OCI-LY7 (cell line): ENCODE results near the gene GHITM. TPM values are rescaled to one million over a fixed set of nuclear protein-coding genes. Genes with fewer than 3 reads are reported as not detected.
A peak's percentile ranks its signal among the peaks of the same experiment; 100 is the strongest.

Experiments used
- BruUV-seq: library from RNA; stranded (reverse); fragments of 400-500 nt; replicated peaks from 2 replicates; lab custom pipeline; 2021; lab: Mats Ljungman, UMichigan
- CTCF ChIA-PET: fragments of 300-600 bp; sonication (Branson Sonifier 250); formaldehyde crosslinking; loops from one replicate; lab custom pipeline; 2022; ENCODE audit warnings: antibody characterized with exemption; ENCODE audit not compliant: unreplicated experiment; lab: Charles Lee
- POLR2A ChIA-PET: fragments of 300-600 bp; sonication (Branson Sonifier 250); formaldehyde crosslinking; loops from one replicate; lab custom pipeline; 2022; ENCODE audit warnings: antibody characterized with exemption; lab: Charles Lee
- DNase-seq: peaks from one replicate; pipeline ENCODE4 v3.0.0-alpha.2; 2015; ENCODE audit warnings: low spot score
- H2AFZ ChIP-seq: fragments of 200-600 bp; sonication (generic), shearing (Covaris generic); 2 replicates; pipeline ENCODE4 v1.6.1; 2014; ENCODE audit warnings: mild to moderate bottlenecking, antibody characterized with exemption, low read length, moderate library complexity
- H3K27ac ChIP-seq: fragments of 200-600 bp; sonication (generic); 2 replicates; pipeline ENCODE4 v1.5.1; 2014; ENCODE audit warnings: mixed run types, low read depth, mild to moderate bottlenecking, moderate library complexity, low read length, inconsistent platforms; ENCODE audit not compliant: poor library complexity, severe bottlenecking
- H3K36me3 ChIP-seq: fragments of 200-600 bp; sonication (generic); 2 replicates; pipeline ENCODE4 v1.6.1; 2014; ENCODE audit warnings: mild to moderate bottlenecking, antibody characterized with exemption, low read length, moderate library complexity, mixed read lengths; ENCODE audit not compliant: insufficient read depth
- H3K4me1 ChIP-seq: fragments of 200-600 bp; sonication (generic); 2 replicates; pipeline ENCODE4 v1.5.1; 2014; ENCODE audit warnings: mild to moderate bottlenecking, low read length; ENCODE audit not compliant: insufficient read depth, poor library complexity, severe bottlenecking
- H3K4me2 ChIP-seq: fragments of 200-600 bp; sonication (generic); 2 replicates; pipeline ENCODE4 v1.6.1; 2014; ENCODE audit warnings: mild to moderate bottlenecking, low read length
- H3K4me3 ChIP-seq: fragments of 200-600 bp; sonication (generic); 2 replicates; pipeline ENCODE4 v1.5.1; 2014; ENCODE audit warnings: mild to moderate bottlenecking, low read depth, low read length; ENCODE audit not compliant: poor library complexity, severe bottlenecking
- H3K79me2 ChIP-seq: fragments of 200-600 bp; sonication (generic); 2 replicates; pipeline ENCODE4 v1.6.1; 2016; ENCODE audit warnings: low read depth, mild to moderate bottlenecking, low read length, moderate library complexity, mixed read lengths; ENCODE audit not compliant: insufficient read depth
- H3K9me2 ChIP-seq: fragments of 200-600 bp; sonication (generic); 2 replicates; pipeline ENCODE4 v1.6.1; 2016; ENCODE audit warnings: mild to moderate bottlenecking, low read length, mixed read lengths; ENCODE audit not compliant: insufficient read depth
- H3K9me3 ChIP-seq: fragments of 200-600 bp; sonication (generic); 2 replicates; pipeline ENCODE4 v1.6.1; 2014; ENCODE audit warnings: mild to moderate bottlenecking, mixed run types, low read length, mixed read lengths
- H4K20me1 ChIP-seq: fragments of 200-600 bp; sonication (generic); 2 replicates; pipeline ENCODE4 v1.6.1; 2014; ENCODE audit warnings: mild to moderate bottlenecking, antibody characterized with exemption, low read length, moderate library complexity, mixed read lengths; ENCODE audit not compliant: insufficient read depth
- EZH2phosphoT487 ChIP-seq: fragments of 200-600 bp; sonication (generic); IDR thresholded peaks from 2 replicates; pipeline ENCODE4 v1.6.1; 2018; ENCODE audit warnings: low read depth, borderline replicate concordance, mild to moderate bottlenecking, mixed run types, antibody characterized with exemption, low read length, moderate library complexity, mixed read lengths
- intact Hi-C: fragments of 100-400 bp; cut with micrococcal nuclease; formaldehyde crosslinking; loops from one replicate; pipeline ENCODE4 v1.10.0; 2022; ENCODE audit not compliant: unreplicated experiment
- total RNA-seq, 2 experiments: library from RNA; depleted of rRNA in 1 of 2; stranded (reverse); fragments of >200 nt in 1 of 2; shearing (Covaris generic) in 1 of 2; gene quantifications; 2 replicates each; pipeline ENCODE4 v1.2.3, GENCODE V29; 2014 to 2022
- TF ChIP-seq, protein P1 (sequence below): fragments of 200-600 bp; sonication (generic); conservative IDR thresholded peaks from 2 replicates; pipeline ENCODE4 v1.5.1; 2014; ENCODE audit warnings: mild to moderate bottlenecking, antibody characterized with exemption, low read length, moderate library complexity, mixed read lengths

Gene GHITM
- total RNA-seq, 2 experiments from 2014 or later: 103 to 132 TPM

DNA sequence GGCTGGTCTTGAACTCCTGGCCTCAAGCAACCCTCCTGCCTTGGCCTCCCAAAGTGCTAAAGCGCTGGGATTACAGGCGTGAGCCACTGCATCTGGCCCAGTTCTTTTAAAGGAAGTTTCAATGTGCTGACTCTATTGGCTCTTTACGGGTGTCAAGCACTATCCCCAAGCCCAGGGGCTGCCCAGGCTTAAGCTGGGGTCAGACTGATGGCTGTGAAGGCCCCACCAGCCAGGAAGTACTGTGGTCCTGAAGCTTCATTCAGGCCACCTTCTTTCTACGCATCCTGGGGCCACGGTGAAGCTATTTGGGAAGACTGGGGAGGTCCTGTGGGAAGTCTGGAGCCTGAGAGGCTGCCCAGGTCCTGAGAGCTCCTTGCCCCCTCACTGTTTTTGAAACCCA, 42.3 kb downstream of the GHITM start:
- no peaks in the 10 kb centered on the region for H3K36me3 ChIP-seq
- intact Hi-C loops: no loop called here
- no peak for DNase-seq
- no peaks in the 10 kb centered on the region for H4K20me1 ChIP-seq
- ChIA-PET POLR2A (interaction anchor here (1.1 kb wide), 1 partner anchor 12 kb away, joined by 5 read pairs; no protein-coding TSS in a partner anchor), CTCF (no interaction called here)
- TF ChIP-seq EZH2phosphoT487: no peak
- TF ChIP-seq, protein P1, sequence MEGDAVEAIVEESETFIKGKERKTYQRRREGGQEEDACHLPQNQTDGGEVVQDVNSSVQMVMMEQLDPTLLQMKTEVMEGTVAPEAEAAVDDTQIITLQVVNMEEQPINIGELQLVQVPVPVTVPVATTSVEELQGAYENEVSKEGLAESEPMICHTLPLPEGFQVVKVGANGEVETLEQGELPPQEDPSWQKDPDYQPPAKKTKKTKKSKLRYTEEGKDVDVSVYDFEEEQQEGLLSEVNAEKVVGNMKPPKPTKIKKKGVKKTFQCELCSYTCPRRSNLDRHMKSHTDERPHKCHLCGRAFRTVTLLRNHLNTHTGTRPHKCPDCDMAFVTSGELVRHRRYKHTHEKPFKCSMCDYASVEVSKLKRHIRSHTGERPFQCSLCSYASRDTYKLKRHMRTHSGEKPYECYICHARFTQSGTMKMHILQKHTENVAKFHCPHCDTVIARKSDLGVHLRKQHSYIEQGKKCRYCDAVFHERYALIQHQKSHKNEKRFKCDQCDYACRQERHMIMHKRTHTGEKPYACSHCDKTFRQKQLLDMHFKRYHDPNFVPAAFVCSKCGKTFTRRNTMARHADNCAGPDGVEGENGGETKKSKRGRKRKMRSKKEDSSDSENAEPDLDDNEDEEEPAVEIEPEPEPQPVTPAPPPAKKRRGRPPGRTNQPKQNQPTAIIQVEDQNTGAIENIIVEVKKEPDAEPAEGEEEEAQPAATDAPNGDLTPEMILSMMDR: no peak
- no peaks in the 10 kb centered on the region for H3K9me3 ChIP-seq
- no peak overlapping the region for H3K4me2 ChIP-seq
- BruUV-seq: no TSS peak
- peaks cover 27% of the 10 kb centered on the region for H3K4me1 ChIP-seq
- H3K79me2 ChIP-seq: no peaks in the 10 kb centered on the region
- H2AFZ ChIP-seq: no peak overlapping the region
- no peak overlapping the region for H3K4me3 ChIP-seq
- no peak overlapping the region for H3K27ac ChIP-seq
- no peaks in the 10 kb centered on the region for H3K9me2 ChIP-seq

DNA sequence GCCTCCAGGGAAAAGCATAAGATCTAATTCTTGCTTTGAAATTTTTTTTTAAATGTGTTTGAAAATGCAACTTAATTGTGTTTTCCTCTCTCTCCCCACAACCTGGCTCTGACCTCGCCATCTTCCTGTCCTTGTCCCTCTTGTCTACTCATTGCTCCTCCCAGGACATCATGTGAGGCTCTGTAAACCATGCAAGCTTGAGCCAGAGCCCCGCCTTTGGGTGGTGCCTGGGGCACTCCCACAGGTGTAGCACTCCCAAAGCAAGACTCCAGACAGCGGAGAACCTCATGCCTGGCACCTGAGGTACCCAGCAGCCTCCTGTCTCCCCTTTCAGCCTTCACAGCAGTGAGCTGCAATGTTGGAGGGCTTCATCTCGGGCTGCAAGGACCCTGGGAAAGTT, 45.2 kb downstream of the GHITM start:
- H3K9me2 ChIP-seq: no peaks in the 10 kb centered on the region
- no peak overlapping the region for H3K27ac ChIP-seq
- no peaks in the 10 kb centered on the region for H3K79me2 ChIP-seq
- no peak overlapping the region for H3K4me2 ChIP-seq
- intact Hi-C loops: no loop called here
- TF ChIP-seq, protein P1: no peak
- TF ChIP-seq EZH2phosphoT487: no peak
- H3K4me3 ChIP-seq: no peak overlapping the region
- H3K9me3 ChIP-seq: no peaks in the 10 kb centered on the region
- BruUV-seq: no TSS peak
- H4K20me1 ChIP-seq: no peaks in the 10 kb centered on the region
- H2AFZ ChIP-seq: peak overlapping the region; percentile 41; the same call in 1 of the 2 replicates
- H3K36me3 ChIP-seq: no peaks in the 10 kb centered on the region
- ChIA-PET POLR2A (no interaction called here), CTCF (no interaction called here)
- DNase-seq: no peak
- peaks cover 3% of the 10 kb centered on the region for H3K4me1 ChIP-seq

DNA sequence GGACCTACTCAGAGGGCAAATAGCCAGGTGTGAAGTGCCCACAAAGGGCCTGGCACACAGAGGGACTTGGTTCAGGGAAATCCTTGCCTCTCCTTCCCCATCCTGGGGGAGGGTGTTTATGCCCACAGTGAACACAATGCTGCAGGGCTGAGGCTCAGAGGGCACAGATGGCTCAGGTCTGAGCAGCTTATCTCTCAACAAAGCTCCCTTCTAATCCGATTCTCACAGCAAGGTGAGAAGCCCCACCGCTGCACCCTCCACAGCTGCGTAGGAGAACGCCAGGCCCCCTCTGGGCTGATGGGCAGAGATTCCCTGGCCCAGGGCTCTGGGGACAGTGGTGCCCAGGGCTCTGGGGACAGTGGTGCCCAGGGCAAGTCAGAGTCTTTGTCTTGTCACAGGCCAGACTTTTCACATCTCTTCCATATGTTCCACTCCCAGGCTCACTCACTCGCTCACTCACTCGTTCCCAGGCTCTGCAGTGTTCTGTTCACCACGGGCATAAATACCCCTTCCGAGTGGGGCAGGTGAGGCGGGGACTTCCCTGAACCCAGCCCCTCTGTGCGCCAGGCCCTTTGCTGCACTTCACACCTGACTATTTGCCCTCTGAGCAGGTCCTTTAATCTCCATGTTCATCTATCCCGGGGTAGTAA, 46.3 kb downstream of the GHITM start:
- Histone ChIP-seq H4K20me1 (no peaks in the 10 kb centered on the region), H3K79me2 (no peaks in the 10 kb centered on the region), H3K4me2 (no peak overlapping the region), H3K4me3 (no peak overlapping the region), H2AFZ (no peak overlapping the region), H3K27ac (no peak overlapping the region), H3K9me3 (no peaks in the 10 kb centered on the region), H3K36me3 (no peaks in the 10 kb centered on the region), H3K4me1 (no peaks in the 10 kb centered on the region), H3K9me2 (no peaks in the 10 kb centered on the region)
- intact Hi-C loops: no loop called here
- no TSS peak for BruUV-seq
- ChIA-PET POLR2A (no interaction called here), CTCF (no interaction called here)
- TF ChIP-seq, protein P1: no peak
- no peak for TF ChIP-seq EZH2phosphoT487
- no peak for DNase-seq
